Forelimb muscle (tissue), 1 donor: Measurements from ENCODE around the gene TTC7B. TPM values are rescaled to one million over a fixed set of nuclear protein-coding genes. Genes with fewer than 3 reads are reported as not detected.
A peak's percentile ranks its signal among the peaks of the same experiment; 100 is the strongest.

ENCODE experiments used
- DNase-seq: peaks from one replicate; pipeline ENCODE4 v3.0.0-alpha.2; 2013; ENCODE audit warnings: low read depth
- polyA plus RNA-seq: library from polyadenylated mRNA; unstranded; fragments of 120-200 nt; gene quantifications from one replicate; pipeline ENCODE4 v1.2.1, GENCODE V29; 2013; ENCODE audit not compliant: insufficient read length

TTC7B gene
- polyA plus RNA-seq, 1 donor = 33.2 TPM

- DNase-seq = no peak
These were observed 74.6 kb downstream of the TTC7B start for GRCh38 chr14:90741682-90741946.

GRCh38 chr14:90740946-90741681 lies 75.1 kb downstream of the TTC7B start:
- no peak for DNase-seq

- no peak for DNase-seq
These were observed 76.1 kb downstream of the TTC7B start for GRCh38 chr14:90740081-90740480.

DNA sequence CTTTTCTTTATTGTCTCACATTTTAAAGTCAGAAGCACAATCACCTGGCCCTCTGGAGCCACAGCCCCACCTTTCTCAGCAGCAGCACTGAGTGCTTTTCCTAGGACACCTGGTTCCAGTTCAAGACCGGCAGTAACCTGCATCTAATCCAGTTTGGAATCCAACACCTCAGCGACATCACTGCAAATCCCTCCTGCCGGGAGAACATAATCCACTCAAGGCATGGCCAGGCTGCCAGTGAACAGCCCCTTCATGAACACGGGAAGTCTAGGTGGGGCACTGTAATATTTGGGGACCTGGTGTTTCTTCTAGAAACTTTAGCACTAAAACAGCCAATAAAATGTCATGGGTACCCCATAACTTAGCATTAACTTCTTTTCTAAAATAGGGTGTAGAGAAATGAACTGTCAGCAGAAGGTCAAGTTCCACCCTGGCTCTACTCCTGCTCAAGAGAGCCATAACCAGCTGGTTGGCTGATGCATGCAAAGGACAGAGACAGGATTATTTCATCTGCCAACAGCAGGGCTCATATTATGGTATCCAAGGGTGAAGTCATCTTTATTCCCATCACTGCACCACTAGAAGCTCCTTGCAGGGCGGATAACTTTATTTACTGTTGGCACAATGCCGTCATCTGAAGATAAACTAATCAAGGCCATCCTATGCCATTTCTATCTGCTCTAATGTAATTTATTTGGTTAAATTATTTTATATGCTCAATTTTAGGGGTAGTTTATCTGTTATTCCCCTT lies 76.7 kb downstream of the TTC7B start:
- no peak for DNase-seq

GRCh38 chr14:90733139-90733808 lies 83.0 kb downstream of the TTC7B start:
- no peak for DNase-seq

GRCh38 chr14:90732718-90733117 lies 83.5 kb downstream of the TTC7B start:
- no peak for DNase-seq

DNA sequence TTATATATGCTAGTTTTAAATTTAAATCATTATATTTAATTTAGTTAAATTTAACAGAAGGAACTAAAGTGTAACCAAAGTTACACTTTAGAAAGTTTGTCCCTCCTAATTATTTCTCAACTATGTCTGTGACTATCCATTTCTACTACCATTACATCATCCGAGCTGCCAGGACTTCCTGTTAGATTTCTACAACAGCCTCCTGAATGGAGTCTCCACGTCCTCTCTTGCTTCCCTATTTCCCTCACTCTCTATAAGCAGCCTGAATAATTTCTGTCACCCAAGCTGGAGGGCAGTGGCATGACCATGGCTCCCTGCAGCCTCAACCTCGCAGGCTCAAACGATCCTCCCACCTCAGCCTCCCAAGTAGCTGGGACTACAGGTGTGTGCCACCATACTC lies 84.1 kb downstream of the TTC7B start:
- no peak for DNase-seq

DNA sequence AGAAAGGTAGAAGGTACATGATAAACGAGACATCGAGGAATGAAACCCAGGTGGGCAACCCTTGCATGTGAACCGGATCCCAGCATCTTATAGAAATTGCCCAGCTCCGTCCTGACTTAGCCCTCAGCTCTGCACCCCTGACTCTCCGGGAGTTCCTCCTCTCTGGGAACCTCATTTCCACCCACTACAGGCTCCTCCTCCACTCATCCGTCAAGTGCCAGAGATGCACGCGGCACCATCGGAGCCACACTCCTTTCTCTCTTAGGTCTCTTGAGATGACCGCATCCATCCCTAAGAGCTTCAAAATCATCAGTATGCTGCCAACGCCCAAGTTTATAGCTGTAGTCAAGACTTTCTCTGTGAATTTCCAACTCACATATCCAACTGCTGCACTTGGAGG lies 84.7 kb downstream of the TTC7B start:
- no peak for DNase-seq

- DNase-seq = no peak
These were observed 85.9 kb downstream of the TTC7B start for GRCh38 chr14:90730206-90730766.

- DNase-seq = no peak
These were observed 87.3 kb downstream of the TTC7B start for GRCh38 chr14:90728951-90729350.

GRCh38 chr14:90727082-90727481 lies 89.1 kb downstream of the TTC7B start:
- DNase-seq = no peak

DNA sequence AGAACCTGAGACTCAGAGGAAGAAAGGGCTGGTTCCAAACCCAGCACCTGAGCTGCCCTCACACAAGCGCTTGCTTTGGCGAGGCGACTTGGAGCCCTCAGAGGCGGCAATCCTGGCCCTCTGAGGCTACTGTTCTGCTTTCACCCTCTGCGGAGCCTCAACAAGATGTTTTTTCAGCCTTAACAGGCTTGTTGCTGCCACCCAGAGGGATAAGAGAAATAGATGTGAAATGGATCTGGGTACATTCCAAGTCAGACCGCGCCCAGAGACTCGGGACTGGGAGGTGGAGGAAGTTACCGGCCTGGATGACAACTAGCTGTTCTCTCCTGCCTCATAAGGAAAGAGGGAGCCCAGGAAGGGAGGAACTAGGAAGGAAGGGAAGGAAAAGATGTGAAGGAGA lies 89.6 kb downstream of the TTC7B start:
- peak; percentile 8 for DNase-seq

GRCh38 chr14:90724866-90725265 lies 91.4 kb downstream of the TTC7B start:
- DNase-seq = no peak

GRCh38 chr14:90722590-90722989 lies 93.6 kb downstream of the TTC7B start:
- DNase-seq = no peak

DNA sequence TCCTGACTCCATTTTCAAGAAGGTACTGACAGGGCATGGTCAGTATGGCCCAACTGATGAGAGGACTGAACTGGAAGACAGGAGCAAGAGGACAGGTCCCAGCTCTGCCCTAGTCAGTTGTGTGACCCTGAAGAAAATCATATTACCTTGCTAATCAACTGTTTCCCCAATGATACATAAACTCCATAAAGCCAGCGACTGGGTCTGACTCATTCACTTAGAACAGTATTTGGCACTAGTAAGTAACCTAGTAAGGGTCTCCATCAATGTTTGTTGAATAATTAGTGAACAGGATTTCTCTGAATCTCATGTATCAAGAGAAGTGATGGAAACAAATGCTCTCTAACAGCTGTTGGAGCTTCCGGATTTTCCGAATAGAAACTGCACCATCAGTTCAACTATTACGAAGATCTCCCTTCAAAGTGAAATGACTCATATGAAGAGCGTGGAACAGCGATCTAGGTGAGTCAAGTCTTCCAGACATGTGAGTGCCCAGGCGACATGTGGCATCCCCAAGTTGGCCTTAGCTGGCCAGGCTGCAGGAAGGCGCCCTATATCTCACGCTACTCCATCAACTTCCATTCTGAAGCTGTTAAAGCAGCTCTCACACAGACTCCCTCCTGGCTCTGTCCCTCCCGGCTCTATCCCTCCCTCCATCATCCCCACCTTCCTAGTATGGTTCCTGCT lies 94.5 kb downstream of the TTC7B start:
- no peak for DNase-seq

DNA sequence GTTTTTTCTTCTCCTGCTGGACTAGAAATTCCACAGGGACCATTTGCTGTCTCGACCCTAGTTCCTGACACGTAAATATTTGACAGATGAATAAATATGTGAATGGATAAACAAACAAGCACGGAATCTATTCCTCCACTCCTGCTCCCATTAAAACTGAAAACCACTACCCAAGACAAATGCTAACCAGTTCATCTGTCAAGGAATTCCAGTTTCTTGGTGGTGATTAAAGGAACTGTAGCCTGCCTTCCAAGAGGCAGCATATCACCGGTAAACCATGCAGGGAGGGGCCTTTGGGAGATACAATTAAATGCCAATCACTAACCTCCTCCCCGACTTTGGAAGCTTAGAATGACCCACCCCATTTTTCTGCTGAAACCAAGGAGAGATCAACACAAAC lies 95.4 kb downstream of the TTC7B start:
- no peak for DNase-seq

GRCh38 chr14:90720336-90720735 lies 95.9 kb downstream of the TTC7B start:
- DNase-seq = no peak

DNA sequence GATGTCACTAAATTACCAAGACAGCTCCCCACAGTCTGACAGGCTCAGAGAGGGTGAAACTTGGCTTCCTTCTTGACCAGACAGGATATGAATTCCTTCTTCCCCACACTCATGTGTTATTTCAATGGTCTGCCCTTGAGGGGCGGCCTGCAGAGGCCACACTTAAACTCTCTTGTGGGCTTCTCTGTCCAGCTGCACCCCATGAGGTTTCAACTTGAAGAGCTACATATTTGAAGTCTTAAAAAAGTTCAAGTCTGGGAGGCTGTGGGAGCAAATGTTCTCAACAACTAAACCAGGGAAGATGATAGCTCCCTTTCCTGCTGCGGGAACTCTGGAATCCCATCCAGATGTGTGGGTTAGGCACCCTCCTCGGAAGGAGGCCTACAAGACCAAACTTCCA lies 98.3 kb downstream of the TTC7B start:
- DNase-seq = no peak

DNA sequence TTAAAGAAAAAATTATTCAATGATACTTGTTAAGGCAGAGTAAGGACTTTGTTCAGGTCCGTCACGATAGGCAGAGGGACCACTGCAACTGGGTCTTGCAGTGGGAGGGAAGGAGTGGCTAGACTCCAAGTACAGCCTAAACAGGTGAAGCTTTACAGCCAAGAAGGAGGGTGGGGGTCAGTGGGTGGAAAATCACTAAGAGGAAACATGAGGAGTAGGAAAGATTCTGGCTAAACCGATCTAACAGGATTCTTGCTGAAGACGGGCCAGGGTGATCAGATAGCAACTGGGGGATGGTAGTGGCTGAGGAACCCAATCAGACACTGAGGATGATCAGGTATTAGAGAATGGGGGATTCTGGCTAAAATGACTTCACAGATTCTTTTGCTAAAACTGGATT lies 100.2 kb downstream of the TTC7B start:
- no peak for DNase-seq

DNA sequence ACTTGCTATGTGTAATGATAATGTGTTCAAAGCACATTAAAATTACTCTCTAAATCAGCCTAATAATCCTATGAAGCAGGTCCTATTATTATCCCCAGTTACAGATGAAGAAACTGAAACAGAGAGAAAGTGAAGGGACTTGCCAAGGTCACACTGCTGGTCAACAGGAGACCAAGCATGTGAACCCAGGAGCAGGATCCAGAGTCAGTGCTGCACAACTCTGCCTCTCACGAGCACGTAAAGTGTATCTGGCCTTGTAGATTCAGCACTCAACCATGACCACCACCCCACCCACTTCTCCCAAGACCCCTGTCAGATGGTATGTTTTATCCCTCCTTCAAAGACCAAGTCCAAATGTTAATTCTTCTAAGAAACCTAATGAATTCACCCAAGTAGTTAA lies 100.7 kb downstream of the TTC7B start:
- no peak for DNase-seq

GRCh38 chr14:90714811-90715210 lies 101.4 kb downstream of the TTC7B start:
- DNase-seq = no peak

- DNase-seq = no peak
These were observed 111.4 kb downstream of the TTC7B start for GRCh38 chr14:90704738-90705392.
